Body of pancreas (tissue), 4 donors: ENCODE results near the gene ADAMTSL1. TPM values are rescaled to one million over a fixed set of nuclear protein-coding genes. Genes with fewer than 3 reads are reported as not detected.

Experiments used
- ATAC-seq: fragments of 150-250 bp; one replicate; pipeline ENCODE4 v1.9.1; 2016
- DNase-seq, 4 donors: peaks; one replicate each; pipeline ENCODE4 v3.0.0-alpha.2; 2019
- H3K27ac ChIP-seq, 4 donors: fragments of 200-600 bp; sonication (generic); 1 replicate in 3 of 4; 2 replicates in 1 of 4; pipeline versions ENCODE4 v1.5.1 to v1.6.1; 2016 to 2019; ENCODE audit warnings: mild to moderate bottlenecking in 1 of 4, mixed read lengths in 1 of 4, moderate library complexity in 1 of 4
- H3K27me3 ChIP-seq, 2 donors: fragments of 200-600 bp; sonication (generic); one replicate each; pipeline ENCODE4 v1.6.0; 2016; ENCODE audit warnings: mild to moderate bottlenecking in 1 of 2
- H3K36me3 ChIP-seq, 2 donors: fragments of 200-600 bp; sonication (generic); replicated peaks in 1 of 2; 2 replicates each; pipeline ENCODE4 v1.5.1; 2016; ENCODE audit warnings: low read depth in 2 of 2; ENCODE audit not compliant: insufficient read depth in 1 of 2
- H3K4me1 ChIP-seq: fragments of 200-600 bp; sonication (generic); one replicate; pipeline ENCODE4 v1.6.0; 2016
- H3K4me3 ChIP-seq, 2 donors: fragments of 200-600 bp; sonication (generic); 1 replicate in 1 of 2; 2 replicates in 1 of 2; pipeline ENCODE4 v1.5.1; 2016 to 2019
- H3K9me3 ChIP-seq, 3 donors: fragments of 200-600 bp; sonication (generic); 1 replicate in 2 of 3; 2 replicates in 1 of 3; pipeline ENCODE4 v1.5.1; 2016
- POLR2A ChIP-seq, 3 donors: fragments of 450-650 bp; IDR thresholded peaks; one replicate each; pipeline ENCODE4 v1.6.1; 2016; ENCODE audit warnings: antibody characterized with exemption in 3 of 3, mild to moderate bottlenecking in 2 of 3
- WGBS, 2 donors: methylation state at CpG; one replicate each; pipeline ENCODE4 v1.1.5; 2017; 5-methylcytosine and 5-hydroxymethylcytosine counted together
- intact Hi-C: fragments of 100-400 bp; cut with DNase I; formaldehyde crosslinking; loops from one replicate; pipeline ENCODE4 v1.15.1; 2023
- total RNA-seq, 2 donors: library from RNA; depleted of rRNA; stranded (reverse); fragments of >200 nt; gene quantifications; one replicate each; pipeline ENCODE4 v1.1.0, GENCODE V29; 2016
- TF ChIP-seq, protein P1 (sequence below), 7 experiments: fragments of 450-650 bp in 4 of 7; fragments of 200-600 bp in 3 of 7; sonication (generic) in 3 of 7; IDR thresholded peaks; one replicate each; pipeline ENCODE4 v1.5.1; 2016 to 2019; ENCODE audit warnings: antibody characterized with exemption in 7 of 7

ADAMTSL1 gene
- total RNA-seq, 2 donors from 2014 or later: 0.52 to 0.99 TPM

DNA sequence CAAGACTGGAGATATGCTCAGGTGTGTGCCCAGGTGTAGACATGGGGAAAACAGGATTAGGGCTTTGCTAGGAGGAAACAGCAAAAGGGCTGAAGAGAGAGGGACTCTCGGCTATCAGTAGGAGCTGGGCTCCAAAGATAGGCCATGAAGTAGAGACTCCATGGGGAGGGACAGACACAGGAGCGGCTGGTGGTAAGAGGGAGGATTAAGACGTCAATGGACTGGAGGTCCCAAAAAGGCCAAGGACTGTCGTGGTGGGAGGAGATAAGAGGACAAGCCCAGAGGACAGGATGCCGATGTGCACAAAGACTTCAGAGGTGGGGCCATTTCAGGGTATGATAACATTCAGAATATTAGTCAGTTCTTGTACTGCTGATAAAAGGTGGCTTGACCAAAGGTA, 466.0 kb downstream of the ADAMTSL1 start:
- intact Hi-C loops: no loop called here
- TF ChIP-seq, protein P1, sequence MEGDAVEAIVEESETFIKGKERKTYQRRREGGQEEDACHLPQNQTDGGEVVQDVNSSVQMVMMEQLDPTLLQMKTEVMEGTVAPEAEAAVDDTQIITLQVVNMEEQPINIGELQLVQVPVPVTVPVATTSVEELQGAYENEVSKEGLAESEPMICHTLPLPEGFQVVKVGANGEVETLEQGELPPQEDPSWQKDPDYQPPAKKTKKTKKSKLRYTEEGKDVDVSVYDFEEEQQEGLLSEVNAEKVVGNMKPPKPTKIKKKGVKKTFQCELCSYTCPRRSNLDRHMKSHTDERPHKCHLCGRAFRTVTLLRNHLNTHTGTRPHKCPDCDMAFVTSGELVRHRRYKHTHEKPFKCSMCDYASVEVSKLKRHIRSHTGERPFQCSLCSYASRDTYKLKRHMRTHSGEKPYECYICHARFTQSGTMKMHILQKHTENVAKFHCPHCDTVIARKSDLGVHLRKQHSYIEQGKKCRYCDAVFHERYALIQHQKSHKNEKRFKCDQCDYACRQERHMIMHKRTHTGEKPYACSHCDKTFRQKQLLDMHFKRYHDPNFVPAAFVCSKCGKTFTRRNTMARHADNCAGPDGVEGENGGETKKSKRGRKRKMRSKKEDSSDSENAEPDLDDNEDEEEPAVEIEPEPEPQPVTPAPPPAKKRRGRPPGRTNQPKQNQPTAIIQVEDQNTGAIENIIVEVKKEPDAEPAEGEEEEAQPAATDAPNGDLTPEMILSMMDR (IDR thresholded peaks at IDR 0.05): no peak
- no peak for TF ChIP-seq POLR2A (IDR thresholded peaks at IDR 0.05)

DNA sequence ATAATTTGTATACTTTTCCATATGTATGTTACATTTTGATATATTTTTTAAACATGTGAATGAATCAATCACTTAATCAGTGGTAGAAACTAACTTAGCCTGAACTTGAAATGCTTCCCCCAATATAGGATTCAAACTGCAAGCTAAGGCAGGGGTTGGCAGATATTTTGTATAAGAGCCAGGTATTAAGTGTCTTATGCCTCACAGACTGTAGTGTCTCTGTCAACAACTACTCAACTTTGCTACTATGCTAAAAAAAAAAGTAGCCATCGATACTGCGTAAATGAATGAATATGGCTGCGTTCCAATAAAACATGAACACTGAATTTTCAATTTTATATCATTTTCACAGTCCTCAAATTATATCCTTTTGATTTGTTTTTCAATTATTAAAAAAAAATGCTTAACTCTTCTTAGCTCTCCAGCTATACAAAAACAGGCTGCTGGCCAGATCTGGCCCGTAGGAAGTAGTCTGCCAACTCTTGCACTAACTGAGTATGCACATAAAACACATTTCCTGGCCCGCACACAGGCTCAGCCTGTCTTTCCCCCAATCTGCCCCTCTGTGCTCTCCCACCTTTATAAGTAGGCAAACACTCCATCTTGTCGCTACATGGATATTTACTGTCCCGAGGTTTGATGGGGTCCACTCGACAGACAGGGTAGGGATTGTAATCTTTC, 467.2 kb downstream of the ADAMTSL1 start:
- DNase-seq (no peak), ATAC-seq (no peak)
- Histone ChIP-seq H3K4me1 (no peaks in the 10 kb centered on the region), H3K9me3 (no peaks in the 10 kb centered on the region), H3K36me3 (no peaks in the 10 kb centered on the region), H3K4me3 (no peak overlapping the region), H3K27ac (no peak overlapping the region), H3K27me3 (no peaks in the 10 kb centered on the region)
- TF ChIP-seq POLR2A (IDR thresholded peaks at IDR 0.05): no peak
- TF ChIP-seq, protein P1 (IDR thresholded peaks at IDR 0.05): no peak
- 82 to 89% methylated on average over 8 of the region's 8 CpGs for whole genome bisulfite sequencing, 2 donors
- intact Hi-C loops: no loop called here

More for the DNA sequence above, 466.0 kb downstream of the ADAMTSL1 start:
- ATAC-seq: no peak
- Histone ChIP-seq H3K36me3 (no peaks in the 10 kb centered on the region), H3K9me3 (no peaks in the 10 kb centered on the region), H3K27ac (no peak overlapping the region), H3K27me3 (no peaks in the 10 kb centered on the region), H3K4me3 (no peak overlapping the region), H3K4me1 (no peaks in the 10 kb centered on the region)
- WGBS, 2 donors: 69 to 82% methylated on average over 5 of the region's 5 CpGs
- DNase-seq: no peak

DNA sequence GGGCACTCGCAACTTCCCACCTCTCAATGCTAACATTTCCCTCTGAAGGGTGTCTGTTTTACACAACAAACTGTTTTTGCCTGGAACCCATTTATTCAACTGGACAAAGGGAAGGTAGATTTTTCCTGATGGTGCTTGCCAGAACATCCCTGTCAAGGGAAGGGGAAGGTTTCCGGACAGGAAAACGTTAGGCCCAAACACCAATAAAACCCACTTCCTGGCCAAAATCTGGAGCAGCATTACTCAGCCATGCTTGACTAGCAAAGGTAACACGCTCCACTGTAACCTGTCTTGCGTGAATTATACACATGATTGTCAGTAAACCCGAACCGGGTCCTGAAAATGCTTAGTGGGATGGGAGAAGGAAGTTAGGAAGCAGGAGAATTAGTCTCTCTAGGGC, 468.8 kb downstream of the ADAMTSL1 start:
- no peak for ATAC-seq
- no peak for DNase-seq
- no peak overlapping the region for H3K4me3 ChIP-seq
- TF ChIP-seq, protein P1 (IDR thresholded peaks at IDR 0.05): no peak
- no peak for TF ChIP-seq POLR2A (IDR thresholded peaks at IDR 0.05)
- no peaks in the 10 kb centered on the region for H3K9me3 ChIP-seq
- no peaks in the 10 kb centered on the region for H3K27me3 ChIP-seq
- WGBS, 2 donors: 75 to 86% methylated on average over 7 of the region's 7 CpGs
- intact Hi-C loops: no loop called here
- no peak overlapping the region for H3K27ac ChIP-seq
- no peaks in the 10 kb centered on the region for H3K36me3 ChIP-seq
- no peaks in the 10 kb centered on the region for H3K4me1 ChIP-seq

DNA sequence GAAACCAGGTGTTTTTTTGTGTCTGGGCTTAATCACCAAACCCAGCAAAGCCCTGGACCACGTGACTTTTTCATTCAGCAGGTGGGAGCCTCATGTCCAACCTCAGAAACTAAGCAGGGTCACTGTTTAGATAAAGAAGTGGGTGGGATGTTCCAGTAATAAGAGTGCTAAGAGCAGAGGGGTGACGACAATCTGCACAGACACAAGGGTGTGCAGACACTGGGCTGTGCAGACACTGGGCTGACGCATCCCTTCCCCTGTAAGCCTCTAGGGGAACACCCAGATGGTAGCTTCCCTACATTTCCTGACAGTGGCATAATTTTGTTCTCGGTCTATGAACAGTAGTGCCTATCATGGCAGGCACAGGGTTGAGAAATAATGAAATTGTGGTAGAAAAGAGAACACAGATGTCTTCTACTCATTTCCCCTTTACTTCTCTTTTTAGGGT, 474.0 kb downstream of the ADAMTSL1 start:
- H3K4me3 ChIP-seq: no peak overlapping the region
- H3K9me3 ChIP-seq: no peaks in the 10 kb centered on the region
- no peaks in the 10 kb centered on the region for H3K27me3 ChIP-seq
- no peak overlapping the region for H3K27ac ChIP-seq
- peak in 1 of 4 donors; percentile 48 for DNase-seq
- no peak for ATAC-seq
- H3K36me3 ChIP-seq: no peaks in the 10 kb centered on the region
- 51 to 76% methylated on average over 4 of the region's 4 CpGs for WGBS, 2 donors
- TF ChIP-seq POLR2A (IDR thresholded peaks at IDR 0.05): no peak
- TF ChIP-seq, protein P1 (IDR thresholded peaks at IDR 0.05): no peak
- no peaks in the 10 kb centered on the region for H3K4me1 ChIP-seq
- intact Hi-C loops: no loop called here

DNA sequence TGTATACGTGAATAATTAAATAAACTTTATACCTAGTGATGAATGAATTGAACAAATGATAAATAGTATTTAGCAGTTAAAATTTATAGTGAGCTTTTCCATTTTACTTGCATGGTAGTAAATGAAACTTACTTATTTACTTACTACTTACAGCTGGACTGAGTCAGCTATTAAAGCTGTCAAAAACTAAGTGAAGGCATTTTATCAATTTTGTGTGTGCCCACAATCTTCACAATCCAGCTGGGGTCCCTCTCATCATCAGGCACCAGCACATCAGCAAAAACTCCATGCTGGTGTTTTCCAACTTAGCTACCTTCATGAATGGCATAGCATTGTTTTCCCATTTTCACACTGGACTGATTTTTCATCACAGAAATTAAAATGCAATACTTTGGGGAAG, 478.0 kb downstream of the ADAMTSL1 start:
- H3K27ac ChIP-seq: no peak overlapping the region
- no peaks in the 10 kb centered on the region for H3K4me1 ChIP-seq
- H3K27me3 ChIP-seq: no peaks in the 10 kb centered on the region
- ATAC-seq (no peak), DNase-seq (no peak)
- no peaks in the 10 kb centered on the region for H3K9me3 ChIP-seq
- intact Hi-C loops: no loop called here
- no peak overlapping the region for H3K4me3 ChIP-seq
- no peaks in the 10 kb centered on the region for H3K36me3 ChIP-seq
- TF ChIP-seq, protein P1 (IDR thresholded peaks at IDR 0.05): no peak
- TF ChIP-seq POLR2A (IDR thresholded peaks at IDR 0.05): no peak
- WGBS, 2 donors: 40 to 43% methylated on average over 1 of the region's 1 CpG
